Gastroesophageal sphincter (tissue), 4 donors: ENCODE measurements around the gene IL22RA2. TPM values are rescaled to one million over a fixed set of nuclear protein-coding genes. Genes with fewer than 3 reads are reported as not detected.

Experiments
- ATAC-seq: fragments of 150-250 bp; one replicate; pipeline ENCODE4 v1.9.1; 2016; ENCODE audit warnings: mild to moderate bottlenecking, moderate library complexity
- H3K27ac ChIP-seq, 4 donors: fragments of 200-600 bp; sonication (generic) in 3 of 4; 1 replicate in 3 of 4; 2 replicates in 1 of 4; pipeline ENCODE4 v1.5.1; 2016 to 2019
- H3K27me3 ChIP-seq: fragments of 200-600 bp; sonication (generic); one replicate; pipeline ENCODE4 v1.5.1; 2019
- H3K36me3 ChIP-seq, 2 donors: fragments of 200-600 bp; sonication (generic); one replicate each; pipeline ENCODE4 v1.5.1; 2019; ENCODE audit warnings: control low read depth in 1 of 2
- H3K4me1 ChIP-seq, 3 donors: fragments of 200-600 bp; sonication (generic); 1 replicate in 2 of 3; 2 replicates in 1 of 3; pipeline ENCODE4 v1.5.1; 2016 to 2019; ENCODE audit warnings: control low read depth in 2 of 3
- H3K4me3 ChIP-seq, 2 donors: fragments of 200-600 bp; sonication (generic); one replicate each; pipeline ENCODE4 v1.5.1; 2019; ENCODE audit warnings: mild to moderate bottlenecking in 1 of 2, moderate library complexity in 1 of 2
- H3K9me3 ChIP-seq, 3 donors: fragments of 200-600 bp; sonication (generic); one replicate each; pipeline ENCODE4 v1.5.1; 2017 to 2019; ENCODE audit warnings: control low read depth in 2 of 3
- EP300 ChIP-seq: sonication (generic); formaldehyde crosslinking; IDR thresholded peaks from one replicate; pipeline ENCODE4 v1.6.1; 2017; ENCODE audit warnings: antibody characterized with exemption, mild to moderate bottlenecking
- POLR2A ChIP-seq, 2 donors: fragments of 450-650 bp; IDR thresholded peaks; one replicate each; pipeline ENCODE4 v1.6.1; 2017; ENCODE audit warnings: antibody characterized with exemption in 2 of 2, mild to moderate bottlenecking in 2 of 2, moderate library complexity in 1 of 2
- POLR2AphosphoS5 ChIP-seq: sonication (generic); formaldehyde crosslinking; IDR thresholded peaks from one replicate; pipeline ENCODE4 v1.6.1; 2017; ENCODE audit warnings: antibody characterized with exemption
- WGBS, 2 donors: methylation state at CpG; one replicate each; pipeline ENCODE4 v1.1.5; 2018; ENCODE audit warnings: low coverage in 1 of 2; 5-methylcytosine and 5-hydroxymethylcytosine counted together
- total RNA-seq, 4 donors: library from RNA; depleted of rRNA; stranded (reverse); fragments of >200 nt; gene quantifications; one replicate each; pipeline ENCODE4 v1.1.0, GENCODE V29; 2016
- TF ChIP-seq, protein P1 (sequence below), 4 experiments: fragments of 200-600 bp in 2 of 4; fragments of 450-650 bp in 2 of 4; sonication (generic) in 1 of 4; IDR thresholded peaks; one replicate each; pipeline ENCODE4 v1.5.1; 2017 to 2019; ENCODE audit warnings: antibody characterized with exemption in 4 of 4, mild to moderate bottlenecking in 2 of 4, moderate library complexity in 2 of 4

IL22RA2 gene
- total RNA-seq, 4 donors from 2014 or later = not detected

DNA sequence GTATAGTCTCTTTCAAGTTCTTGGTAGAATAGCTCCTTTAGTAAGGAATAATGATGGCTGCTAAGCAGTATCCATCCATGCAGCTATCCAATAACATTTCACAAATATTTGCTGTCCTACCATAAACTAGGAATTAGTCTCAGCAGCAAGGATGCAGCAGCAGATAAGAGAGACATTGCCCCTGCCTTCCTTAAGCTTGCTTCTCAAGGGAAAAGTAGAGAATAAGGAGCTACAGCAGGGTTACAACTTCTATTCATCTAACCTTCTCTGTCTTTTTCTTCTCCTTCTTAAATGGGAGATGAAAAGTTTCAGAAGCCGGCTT, 2.4 kb downstream of the IL22RA2 start:
- 86% methylated on average over 1 of the region's 1 CpG; no CpG with 5 or more reads in 1 of the 2 donors for WGBS, 2 donors
- Histone ChIP-seq H3K36me3 (no peaks in the 10 kb centered on the region), H3K4me1 (no peaks in the 10 kb centered on the region), H3K27me3 (no peaks in the 10 kb centered on the region), H3K27ac (no peak overlapping the region), H3K9me3 (no peaks in the 10 kb centered on the region), H3K4me3 (no peak overlapping the region)
- TF ChIP-seq, protein P1, sequence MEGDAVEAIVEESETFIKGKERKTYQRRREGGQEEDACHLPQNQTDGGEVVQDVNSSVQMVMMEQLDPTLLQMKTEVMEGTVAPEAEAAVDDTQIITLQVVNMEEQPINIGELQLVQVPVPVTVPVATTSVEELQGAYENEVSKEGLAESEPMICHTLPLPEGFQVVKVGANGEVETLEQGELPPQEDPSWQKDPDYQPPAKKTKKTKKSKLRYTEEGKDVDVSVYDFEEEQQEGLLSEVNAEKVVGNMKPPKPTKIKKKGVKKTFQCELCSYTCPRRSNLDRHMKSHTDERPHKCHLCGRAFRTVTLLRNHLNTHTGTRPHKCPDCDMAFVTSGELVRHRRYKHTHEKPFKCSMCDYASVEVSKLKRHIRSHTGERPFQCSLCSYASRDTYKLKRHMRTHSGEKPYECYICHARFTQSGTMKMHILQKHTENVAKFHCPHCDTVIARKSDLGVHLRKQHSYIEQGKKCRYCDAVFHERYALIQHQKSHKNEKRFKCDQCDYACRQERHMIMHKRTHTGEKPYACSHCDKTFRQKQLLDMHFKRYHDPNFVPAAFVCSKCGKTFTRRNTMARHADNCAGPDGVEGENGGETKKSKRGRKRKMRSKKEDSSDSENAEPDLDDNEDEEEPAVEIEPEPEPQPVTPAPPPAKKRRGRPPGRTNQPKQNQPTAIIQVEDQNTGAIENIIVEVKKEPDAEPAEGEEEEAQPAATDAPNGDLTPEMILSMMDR (IDR thresholded peaks at IDR 0.05) = no peak
- TF ChIP-seq POLR2A (IDR thresholded peaks at IDR 0.05) (no peak), EP300 (no peak), POLR2AphosphoS5 (no peak)
- no peak for ATAC-seq

DNA sequence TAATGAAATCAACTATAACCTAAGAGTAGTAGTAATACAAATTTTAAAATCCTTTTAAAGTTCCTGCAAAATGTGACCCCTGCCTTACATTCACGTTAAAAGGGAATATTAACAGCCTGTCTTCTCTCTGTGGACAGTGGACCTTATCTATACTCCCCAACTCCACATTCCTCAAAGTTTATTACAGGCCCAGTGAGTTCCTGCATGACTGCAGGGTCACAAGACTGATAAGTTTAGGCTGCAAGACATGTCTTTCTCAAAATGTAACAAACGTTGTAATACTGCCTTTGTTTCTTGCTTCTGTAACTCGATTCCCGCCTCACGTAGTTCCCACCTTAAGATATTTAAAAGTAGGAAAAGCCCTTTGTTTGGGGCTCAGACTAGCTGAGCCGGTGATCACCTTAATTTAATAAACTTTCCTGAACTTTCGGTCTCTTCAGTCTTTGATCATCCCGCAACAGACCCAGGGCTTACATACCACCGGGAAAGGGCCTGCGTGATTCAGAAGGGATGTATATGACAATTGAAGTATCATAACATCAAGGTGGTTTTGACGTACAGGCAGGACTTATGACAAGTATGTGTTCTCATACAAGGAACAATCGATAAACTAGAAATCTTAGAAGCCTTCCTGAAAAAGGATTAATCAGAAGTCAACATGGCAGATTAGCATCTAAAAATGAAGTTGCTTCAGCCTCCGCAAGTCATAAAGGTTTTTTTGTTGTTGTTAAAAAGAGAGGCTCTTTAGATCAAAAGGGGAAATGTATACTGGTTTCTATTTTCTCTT, 3.0 kb downstream of the IL22RA2 start:
- no peak for ATAC-seq
- TF ChIP-seq POLR2AphosphoS5 = no peak
- TF ChIP-seq, protein P1 (IDR thresholded peaks at IDR 0.05) = no peak
- TF ChIP-seq POLR2A (IDR thresholded peaks at IDR 0.05) = no peak
- TF ChIP-seq EP300 = no peak
- H3K27ac ChIP-seq = no peak overlapping the region
- H3K4me1 ChIP-seq = no peaks in the 10 kb centered on the region
- 58 to 62% methylated on average over 11 to 13 of the region's 13 CpGs for WGBS, 2 donors
- no peaks in the 10 kb centered on the region for H3K9me3 ChIP-seq
- H3K27me3 ChIP-seq = no peaks in the 10 kb centered on the region
- no peaks in the 10 kb centered on the region for H3K36me3 ChIP-seq
- no peak overlapping the region for H3K4me3 ChIP-seq

DNA sequence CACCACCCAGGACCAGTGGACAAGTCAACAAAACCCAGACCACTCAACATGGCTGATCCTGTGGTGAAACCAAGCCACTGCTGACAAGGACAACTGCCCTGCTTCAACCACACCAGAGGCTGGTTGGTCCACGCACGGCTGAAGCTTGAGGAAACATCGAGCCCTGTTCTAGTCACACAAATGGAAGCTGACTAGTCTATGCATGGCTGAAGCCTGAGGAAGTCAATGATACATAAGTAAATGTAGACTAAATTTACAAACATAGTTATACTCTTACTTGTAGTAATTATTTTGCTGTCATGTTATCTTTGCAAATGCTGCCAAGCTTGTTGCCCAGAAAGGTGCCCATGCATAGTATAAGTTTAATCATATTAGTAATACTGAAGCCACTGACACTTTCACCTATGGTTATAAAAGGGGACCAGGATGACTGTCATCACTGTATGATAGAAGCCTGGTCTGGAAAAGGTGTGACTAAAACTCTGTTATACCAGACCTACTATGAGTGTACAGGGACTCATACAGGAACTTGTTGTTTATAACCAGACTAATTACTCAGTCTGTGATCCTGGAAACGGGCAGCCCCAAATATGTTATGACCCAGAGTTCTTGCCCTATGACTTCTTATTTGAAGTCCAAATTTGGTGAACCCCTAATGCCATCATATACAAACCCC, 5.6 kb downstream of the IL22RA2 start:
- Histone ChIP-seq H3K36me3 (no peaks in the 10 kb centered on the region), H3K9me3 (no peaks in the 10 kb centered on the region), H3K4me3 (no peak overlapping the region), H3K27ac (no peak overlapping the region), H3K4me1 (no peaks in the 10 kb centered on the region), H3K27me3 (no peaks in the 10 kb centered on the region)
- no peak for TF ChIP-seq POLR2AphosphoS5
- TF ChIP-seq, protein P1 (IDR thresholded peaks at IDR 0.05) = no peak
- no peak for TF ChIP-seq EP300
- TF ChIP-seq POLR2A (IDR thresholded peaks at IDR 0.05) = no peak
- 77% methylated on average over 4 of the region's 4 CpGs; no CpG with 5 or more reads in 1 of the 2 donors for WGBS, 2 donors
- ATAC-seq = no peak

DNA sequence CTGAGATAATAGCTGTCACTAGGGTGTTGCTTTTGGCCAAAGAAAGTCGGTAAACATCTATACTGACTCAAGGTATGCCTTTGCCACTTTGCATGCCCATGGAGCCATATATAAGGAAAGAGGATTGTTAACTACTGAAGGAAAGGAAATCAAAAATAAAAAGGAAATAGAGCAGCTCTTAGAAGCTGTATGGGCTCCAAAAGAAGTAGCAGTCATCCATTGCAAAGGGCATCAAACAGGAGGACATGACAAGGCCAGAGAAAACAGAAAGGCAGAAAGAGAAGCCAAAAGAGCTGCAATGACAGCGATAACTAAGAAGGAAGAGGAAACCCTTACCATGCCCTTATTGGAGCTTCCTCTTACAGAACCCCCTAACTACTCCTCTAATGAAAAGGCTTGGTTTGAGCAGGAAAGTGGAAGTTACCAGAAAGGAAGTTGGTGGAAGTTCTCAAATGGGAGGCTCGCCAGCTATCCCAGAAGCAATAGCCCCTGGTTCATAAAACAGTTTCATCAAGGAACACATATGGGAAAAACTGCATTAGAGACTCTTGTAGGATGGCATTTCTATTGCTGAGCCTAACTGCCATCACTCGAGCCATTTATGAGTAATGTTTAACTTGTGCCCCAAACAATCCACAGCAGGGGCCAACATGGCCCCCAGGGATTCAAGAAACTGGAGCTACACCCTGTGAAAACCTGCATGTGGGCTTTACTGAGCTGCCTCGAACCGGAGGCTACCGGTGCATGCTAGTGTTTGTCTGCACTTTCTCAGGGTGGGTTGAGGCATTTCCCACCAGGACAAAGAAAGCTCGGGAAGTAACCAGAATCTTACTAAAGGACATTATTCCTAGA, 7.0 kb downstream of the IL22RA2 start:
- Histone ChIP-seq H3K27ac (no peak overlapping the region), H3K4me1 (no peaks in the 10 kb centered on the region), H3K4me3 (no peak overlapping the region), H3K27me3 (no peaks in the 10 kb centered on the region), H3K9me3 (no peaks in the 10 kb centered on the region), H3K36me3 (no peaks in the 10 kb centered on the region)
- 75 to 87% methylated on average over 4 to 6 of the region's 8 CpGs for WGBS, 2 donors
- ATAC-seq = no peak
- TF ChIP-seq, protein P1 (IDR thresholded peaks at IDR 0.05) = no peak
- no peak for TF ChIP-seq POLR2A (IDR thresholded peaks at IDR 0.05)
- no peak for TF ChIP-seq EP300
- TF ChIP-seq POLR2AphosphoS5 = no peak
